ENCODE results near the gene MGAT4C. TPM values are rescaled to one million over a fixed set of nuclear protein-coding genes. Genes with fewer than 3 reads are reported as not detected.
"Not testable (repeated sequence)": the region's sequence is repeated elsewhere in the genome, so short reads cannot be mapped to it uniquely, and the experiment has no call there.

MGAT4C gene
- total RNA-seq, 1 experiment from 2014 or later = 10.3 TPM

DNA sequence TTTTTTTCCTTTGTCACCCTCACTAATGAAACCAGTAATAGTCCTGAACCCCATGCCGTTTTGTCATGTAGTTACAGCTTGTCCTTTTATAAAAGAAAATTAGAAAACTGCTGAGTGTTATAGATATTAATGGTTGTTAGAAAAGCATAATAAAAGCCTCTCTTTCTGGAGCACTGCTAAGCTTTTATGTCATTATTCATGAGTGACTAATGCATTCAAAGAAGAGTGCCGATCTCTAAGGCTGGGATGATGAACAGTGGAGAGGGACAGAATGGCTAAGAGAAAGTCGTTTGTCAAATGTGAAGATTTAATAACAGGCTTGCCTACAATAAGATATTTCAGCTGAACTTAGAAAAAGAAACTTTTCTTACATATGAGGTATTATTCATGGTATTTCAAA lies 121.6 kb downstream of the MGAT4C start:
- POLR2A ChIA-PET (ENCODE audit: low non-redundant PET) = no interaction called here
- H3K27ac ChIP-seq (ENCODE audit: low read depth, low read length, poor library complexity, severe bottlenecking) = peak overlapping the region; percentile 1
- H3K9me3 ChIP-seq (ENCODE audit: low read depth, low read length, poor library complexity, severe bottlenecking) = no peaks in the 10 kb centered on the region
- no peaks in the 10 kb centered on the region for H3K36me3 ChIP-seq (ENCODE audit: insufficient read depth, low read length, poor library complexity, severe bottlenecking)
- peaks cover 23% of the 10 kb centered on the region for H3K4me1 ChIP-seq (ENCODE audit: insufficient read depth, low read length, poor library complexity, severe bottlenecking)
- TF ChIP-seq, protein P1, sequence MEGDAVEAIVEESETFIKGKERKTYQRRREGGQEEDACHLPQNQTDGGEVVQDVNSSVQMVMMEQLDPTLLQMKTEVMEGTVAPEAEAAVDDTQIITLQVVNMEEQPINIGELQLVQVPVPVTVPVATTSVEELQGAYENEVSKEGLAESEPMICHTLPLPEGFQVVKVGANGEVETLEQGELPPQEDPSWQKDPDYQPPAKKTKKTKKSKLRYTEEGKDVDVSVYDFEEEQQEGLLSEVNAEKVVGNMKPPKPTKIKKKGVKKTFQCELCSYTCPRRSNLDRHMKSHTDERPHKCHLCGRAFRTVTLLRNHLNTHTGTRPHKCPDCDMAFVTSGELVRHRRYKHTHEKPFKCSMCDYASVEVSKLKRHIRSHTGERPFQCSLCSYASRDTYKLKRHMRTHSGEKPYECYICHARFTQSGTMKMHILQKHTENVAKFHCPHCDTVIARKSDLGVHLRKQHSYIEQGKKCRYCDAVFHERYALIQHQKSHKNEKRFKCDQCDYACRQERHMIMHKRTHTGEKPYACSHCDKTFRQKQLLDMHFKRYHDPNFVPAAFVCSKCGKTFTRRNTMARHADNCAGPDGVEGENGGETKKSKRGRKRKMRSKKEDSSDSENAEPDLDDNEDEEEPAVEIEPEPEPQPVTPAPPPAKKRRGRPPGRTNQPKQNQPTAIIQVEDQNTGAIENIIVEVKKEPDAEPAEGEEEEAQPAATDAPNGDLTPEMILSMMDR (conservative IDR thresholded peaks at IDR 0.05; ENCODE audit: low read depth, low read length) = no peak
- TF ChIP-seq EZH2 (IDR thresholded peaks at IDR 0.05; ENCODE audit: borderline replicate concordance, low read depth, low read length, poor library complexity, severe bottlenecking) = no peak
- no peaks in the 10 kb centered on the region for H3K27me3 ChIP-seq (replicated peaks; ENCODE audit: insufficient read depth, low read depth, low read length, poor library complexity)
- peak; percentile 70 for DNase-seq (ENCODE audit: low spot score)
- no TSS peak for BruUV-seq (replicated peaks)
- no peak overlapping the region for H3K4me3 ChIP-seq (ENCODE audit: low read depth, low read length, poor library complexity, severe bottlenecking)
- CTCF ChIA-PET = no interaction called here
- intact Hi-C loops (cut with micrococcal nuclease; ENCODE audit: unreplicated experiment) = no loop called here

DNA sequence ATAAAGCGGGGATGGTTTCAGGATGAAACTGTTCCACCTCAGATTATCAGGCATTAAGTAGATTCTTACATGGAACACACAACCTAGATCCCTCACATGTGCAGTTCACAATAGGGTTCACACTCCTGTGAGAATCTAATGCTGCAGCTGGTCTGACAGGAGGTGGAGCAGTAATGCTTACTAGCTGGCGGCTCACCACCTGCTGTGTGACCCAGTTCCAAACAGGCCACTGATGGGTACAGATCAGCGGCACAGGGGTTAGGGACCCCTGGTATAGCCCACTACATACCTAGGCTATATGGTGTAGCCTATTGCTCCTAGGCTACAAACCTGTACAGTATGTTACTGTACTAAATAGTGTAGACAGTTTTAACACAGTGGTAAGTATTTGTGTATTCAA lies 129.3 kb downstream of the MGAT4C start:
- H3K36me3 ChIP-seq (ENCODE audit: insufficient read depth, low read length, poor library complexity, severe bottlenecking); H3K27me3 ChIP-seq (replicated peaks; ENCODE audit: insufficient read depth, low read depth, low read length, poor library complexity); intact Hi-C loops (cut with micrococcal nuclease; ENCODE audit: unreplicated experiment); H3K4me1 ChIP-seq (ENCODE audit: insufficient read depth, low read length, poor library complexity, severe bottlenecking); H3K9me3 ChIP-seq (ENCODE audit: low read depth, low read length, poor library complexity, severe bottlenecking); DNase-seq (ENCODE audit: low spot score); CTCF ChIA-PET; BruUV-seq (replicated peaks); POLR2A ChIA-PET (ENCODE audit: low non-redundant PET); H3K27ac ChIP-seq (ENCODE audit: low read depth, low read length, poor library complexity, severe bottlenecking); H3K4me3 ChIP-seq (ENCODE audit: low read depth, low read length, poor library complexity, severe bottlenecking): not testable (repeated sequence)

DNA sequence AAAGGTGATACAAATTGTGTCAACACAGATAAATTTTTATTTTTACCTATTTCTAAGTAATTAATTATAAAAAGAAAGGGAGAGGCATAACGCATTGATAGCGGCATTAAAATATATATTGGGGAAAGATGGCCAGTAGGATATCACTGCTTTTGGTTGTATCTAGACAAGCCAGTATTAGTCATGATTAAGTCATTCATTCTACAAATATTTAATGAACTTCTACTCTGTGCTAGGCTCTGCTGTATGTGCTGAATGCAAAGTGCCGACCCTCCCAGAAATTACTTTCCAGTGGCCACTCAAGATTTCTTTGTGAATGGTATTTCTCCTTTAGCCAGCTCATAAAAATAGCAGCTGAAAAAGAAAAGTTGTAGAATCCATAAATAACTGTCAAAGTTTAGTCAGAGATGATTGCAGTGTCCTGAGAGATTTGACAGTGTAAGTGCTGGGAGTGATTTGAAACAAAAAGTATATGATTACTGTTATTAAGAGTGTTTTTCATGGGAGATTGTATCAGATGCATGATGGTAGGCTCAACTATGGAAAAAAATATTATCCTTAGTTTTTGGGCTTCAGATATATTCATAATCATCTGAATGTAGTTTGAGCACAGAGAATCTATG lies 133.2 kb downstream of the MGAT4C start:
- no peak for DNase-seq (ENCODE audit: low spot score)
- BruUV-seq (replicated peaks) = no TSS peak

More for the DNA sequence above, 133.2 kb downstream of the MGAT4C start:
- Histone ChIP-seq H3K9me3 (ENCODE audit: low read depth, low read length, poor library complexity, severe bottlenecking) (no peaks in the 10 kb centered on the region), H3K4me1 (ENCODE audit: insufficient read depth, low read length, poor library complexity, severe bottlenecking) (no peaks in the 10 kb centered on the region), H3K27ac (ENCODE audit: low read depth, low read length, poor library complexity, severe bottlenecking) (no peak overlapping the region), H3K27me3 (replicated peaks; ENCODE audit: insufficient read depth, low read depth, low read length, poor library complexity) (no peaks in the 10 kb centered on the region), H3K4me3 (ENCODE audit: low read depth, low read length, poor library complexity, severe bottlenecking) (no peak overlapping the region), H3K36me3 (ENCODE audit: insufficient read depth, low read length, poor library complexity, severe bottlenecking) (no peaks in the 10 kb centered on the region)
- TF ChIP-seq, protein P1 (conservative IDR thresholded peaks at IDR 0.05; ENCODE audit: low read depth, low read length) = no peak
- TF ChIP-seq EZH2 (IDR thresholded peaks at IDR 0.05; ENCODE audit: borderline replicate concordance, low read depth, low read length, poor library complexity, severe bottlenecking) = no peak
- ChIA-PET POLR2A (ENCODE audit: low non-redundant PET) (no interaction called here), CTCF (no interaction called here)
- intact Hi-C loops (cut with micrococcal nuclease; ENCODE audit: unreplicated experiment) = no loop called here
